Osteocyte (in vitro differentiated cells): ENCODE data around the gene TGFBR3. TPM values are rescaled to one million over a fixed set of nuclear protein-coding genes. Genes with fewer than 3 reads are reported as not detected.

Source experiments
- DNase-seq: peaks from one replicate; pipeline ENCODE4 v3.0.0; 2021; ENCODE audit warnings: mixed read lengths; ENCODE audit not compliant: unreplicated experiment; ENCODE audit errors: extremely low spot score
- H3K27ac Mint-ChIP-seq: one replicate; pipeline ENCODE4 v1.8.0; 2021; ENCODE audit warnings: mild to moderate bottlenecking, mixed read lengths; ENCODE audit not compliant: unreplicated experiment
- H3K27me3 Mint-ChIP-seq: one replicate; pipeline ENCODE4 v1.8.0; 2021; ENCODE audit warnings: mixed read lengths; ENCODE audit not compliant: unreplicated experiment
- H3K36me3 Mint-ChIP-seq: one replicate; pipeline ENCODE4 v1.8.0; 2021; ENCODE audit warnings: mixed read lengths; ENCODE audit not compliant: unreplicated experiment
- H3K4me1 Mint-ChIP-seq: one replicate; pipeline ENCODE4 v1.8.0; 2021; ENCODE audit warnings: mixed read lengths; ENCODE audit not compliant: unreplicated experiment
- H3K4me3 Mint-ChIP-seq: one replicate; pipeline ENCODE4 v1.8.0; 2021; ENCODE audit warnings: mild to moderate bottlenecking, moderate library complexity, mixed read lengths; ENCODE audit not compliant: unreplicated experiment
- H3K9me3 Mint-ChIP-seq: one replicate; pipeline ENCODE4 v1.8.0; 2021; ENCODE audit warnings: mixed read lengths; ENCODE audit not compliant: unreplicated experiment
- CTCF ChIP-seq: fragments of 200-600 bp; sonication (generic); IDR thresholded peaks from 2 replicates; pipeline ENCODE4 v1.5.0; 2021; ENCODE audit warnings: antibody characterized with exemption, mild to moderate bottlenecking, moderate library complexity
- total RNA-seq: library from RNA; stranded (reverse); gene quantifications from 2 replicates; pipeline ENCODE4 v1.2.1, GENCODE V29; 2021

The TGFBR3 gene
- total RNA-seq, 1 donor from 2014 or later, result 14.1 TPM

GRCh38 chr1:91708691-91709090 is 177.3 kb downstream of the TGFBR3 start:
- Mint-ChIP-seq H3K4me3 (no peak overlapping the region), H3K36me3 (peaks cover 42% of the 10 kb centered on the region), H3K27ac (no peak overlapping the region), H3K9me3 (no peaks in the 10 kb centered on the region), H3K4me1 (peaks cover 10% of the 10 kb centered on the region), H3K27me3 (no peaks in the 10 kb centered on the region)
- TF ChIP-seq CTCF, result no peak
- no peak for DNase-seq

- Mint-ChIP-seq H3K36me3 (peaks cover 46% of the 10 kb centered on the region), H3K4me1 (peaks cover 4% of the 10 kb centered on the region), H3K4me3 (no peak overlapping the region), H3K9me3 (no peaks in the 10 kb centered on the region), H3K27me3 (no peaks in the 10 kb centered on the region), H3K27ac (no peak overlapping the region)
- no peak for TF ChIP-seq CTCF
- DNase-seq, result no peak
Measured at GRCh38 chr1:91707890-91708218, 178.1 kb downstream of the TGFBR3 start.

- peaks cover 46% of the 10 kb centered on the region for H3K36me3 Mint-ChIP-seq
- no peaks in the 10 kb centered on the region for H3K27me3 Mint-ChIP-seq
- no peak for DNase-seq
- no peaks in the 10 kb centered on the region for H3K9me3 Mint-ChIP-seq
- no peak for TF ChIP-seq CTCF
- H3K4me1 Mint-ChIP-seq, result no peaks in the 10 kb centered on the region
- H3K4me3 Mint-ChIP-seq, result no peak overlapping the region
- H3K27ac Mint-ChIP-seq, result no peak overlapping the region
Measured at GRCh38 chr1:91707114-91707889, 178.6 kb downstream of the TGFBR3 start.

- peaks cover 5% of the 10 kb centered on the region for H3K4me1 Mint-ChIP-seq
- DNase-seq, result no peak
- no peak for TF ChIP-seq CTCF
- H3K27ac Mint-ChIP-seq, result no peak overlapping the region
- H3K9me3 Mint-ChIP-seq, result no peaks in the 10 kb centered on the region
- peaks cover 40% of the 10 kb centered on the region for H3K36me3 Mint-ChIP-seq
- H3K27me3 Mint-ChIP-seq, result no peaks in the 10 kb centered on the region
- H3K4me3 Mint-ChIP-seq, result no peak overlapping the region
Measured at GRCh38 chr1:91706140-91706957, 179.6 kb downstream of the TGFBR3 start.

- TF ChIP-seq CTCF, result no peak
- H3K27me3 Mint-ChIP-seq, result no peaks in the 10 kb centered on the region
- H3K9me3 Mint-ChIP-seq, result no peaks in the 10 kb centered on the region
- no peak overlapping the region for H3K4me3 Mint-ChIP-seq
- H3K27ac Mint-ChIP-seq, result no peak overlapping the region
- peaks cover 20% of the 10 kb centered on the region for H3K4me1 Mint-ChIP-seq
- DNase-seq, result no peak
- H3K36me3 Mint-ChIP-seq, result peaks cover 33% of the 10 kb centered on the region
Measured at GRCh38 chr1:91704746-91705145, 181.2 kb downstream of the TGFBR3 start.
